ENCODE measurements around the gene C16orf96. TPM values are rescaled to one million over a fixed set of nuclear protein-coding genes. Genes with fewer than 3 reads are reported as not detected.

The C16orf96 gene
- total RNA-seq, 1 donor from 2014 or later = 0.54 TPM

DNA sequence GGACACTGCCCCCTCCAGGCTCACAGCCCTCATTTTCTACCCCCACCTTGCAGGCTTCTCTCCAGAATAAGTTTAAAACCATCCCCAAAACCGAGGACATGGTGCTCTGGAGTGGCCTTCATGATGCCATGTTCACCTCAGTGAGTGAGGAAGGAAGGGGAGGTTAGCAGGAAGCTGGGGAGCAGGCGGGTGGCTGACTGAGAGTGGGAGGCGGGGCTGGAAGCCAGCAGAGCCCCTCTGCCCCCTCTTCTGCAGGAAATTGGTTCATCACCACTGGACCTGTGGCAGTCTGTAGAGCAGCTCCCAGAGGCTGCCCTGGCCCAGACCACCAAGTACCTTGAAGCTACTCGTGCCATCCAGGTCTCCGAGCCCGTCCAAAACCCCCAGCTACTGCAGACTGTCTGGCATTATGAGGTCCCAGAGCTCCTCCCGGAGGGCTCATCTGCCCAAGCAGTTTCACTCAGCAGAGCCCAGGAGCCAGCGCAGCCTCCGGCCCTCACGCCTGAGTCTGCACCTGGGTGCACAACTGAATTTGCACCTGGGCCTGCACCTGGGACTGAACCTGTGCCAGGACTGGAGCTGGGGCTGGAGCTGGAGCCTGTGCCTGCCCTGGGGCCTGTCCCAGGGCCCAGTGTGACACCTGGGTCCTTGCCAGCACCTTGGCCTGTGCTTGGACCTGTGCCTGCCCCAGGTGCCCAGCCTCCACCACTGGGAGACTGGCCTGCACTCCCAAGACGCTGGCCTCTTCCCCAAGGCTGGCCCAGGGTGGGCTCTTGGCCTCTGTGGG, 19.0 kb downstream of the C16orf96 start:
- Mint-ChIP-seq H3K36me3 (ENCODE audit: low read depth, unreplicated experiment) (no peaks in the 10 kb centered on the region), H3K27me3 (ENCODE audit: unreplicated experiment) (peaks cover 2% of the 10 kb centered on the region), H3K4me1 (ENCODE audit: unreplicated experiment) (no peaks in the 10 kb centered on the region), H3K9me3 (ENCODE audit: unreplicated experiment) (no peaks in the 10 kb centered on the region), H3K4me3 (ENCODE audit: unreplicated experiment) (no peak overlapping the region), H3K27ac (ENCODE audit: unreplicated experiment) (no peak overlapping the region)
- DNase-seq (ENCODE audit: low spot score) = peak; percentile 12
- no peak for TF ChIP-seq CTCF (IDR thresholded peaks at IDR 0.05; ENCODE audit: unreplicated experiment)

GRCh38 chr16:4576008-4576407, 19.9 kb downstream of the C16orf96 start:
- Mint-ChIP-seq H3K9me3 (ENCODE audit: unreplicated experiment) (no peaks in the 10 kb centered on the region), H3K36me3 (ENCODE audit: low read depth, unreplicated experiment) (no peaks in the 10 kb centered on the region), H3K27ac (ENCODE audit: unreplicated experiment) (no peak overlapping the region), H3K4me1 (ENCODE audit: unreplicated experiment) (no peaks in the 10 kb centered on the region), H3K4me3 (ENCODE audit: unreplicated experiment) (no peak overlapping the region), H3K27me3 (ENCODE audit: unreplicated experiment) (peaks cover 2% of the 10 kb centered on the region)
- TF ChIP-seq CTCF (IDR thresholded peaks at IDR 0.05; ENCODE audit: unreplicated experiment) = no peak
- no peak for DNase-seq (ENCODE audit: low spot score)

GRCh38 chr16:4578961-4579530, 22.9 kb downstream of the C16orf96 start:
- DNase-seq (ENCODE audit: low spot score) = no peak
- no peak overlapping the region for H3K27ac Mint-ChIP-seq (ENCODE audit: unreplicated experiment)
- H3K27me3 Mint-ChIP-seq (ENCODE audit: unreplicated experiment) = peaks cover 2% of the 10 kb centered on the region
- H3K9me3 Mint-ChIP-seq (ENCODE audit: unreplicated experiment) = no peaks in the 10 kb centered on the region
- no peaks in the 10 kb centered on the region for H3K4me1 Mint-ChIP-seq (ENCODE audit: unreplicated experiment)
- TF ChIP-seq CTCF (IDR thresholded peaks at IDR 0.05; ENCODE audit: unreplicated experiment) = no peak
- no peak overlapping the region for H3K4me3 Mint-ChIP-seq (ENCODE audit: unreplicated experiment)
- H3K36me3 Mint-ChIP-seq (ENCODE audit: low read depth, unreplicated experiment) = no peaks in the 10 kb centered on the region

- Mint-ChIP-seq H3K4me3 (ENCODE audit: unreplicated experiment) (no peak overlapping the region), H3K27ac (ENCODE audit: unreplicated experiment) (no peak overlapping the region), H3K9me3 (ENCODE audit: unreplicated experiment) (no peaks in the 10 kb centered on the region), H3K36me3 (ENCODE audit: low read depth, unreplicated experiment) (no peaks in the 10 kb centered on the region), H3K27me3 (ENCODE audit: unreplicated experiment) (no peaks in the 10 kb centered on the region), H3K4me1 (ENCODE audit: unreplicated experiment) (no peaks in the 10 kb centered on the region)
- no peak for DNase-seq (ENCODE audit: low spot score)
- no peak for TF ChIP-seq CTCF (IDR thresholded peaks at IDR 0.05; ENCODE audit: unreplicated experiment)
Observed at GRCh38 chr16:4580250-4580649, 24.1 kb downstream of the C16orf96 start.

GRCh38 chr16:4583906-4584305, 27.8 kb downstream of the C16orf96 start:
- no peak overlapping the region for H3K4me3 Mint-ChIP-seq (ENCODE audit: unreplicated experiment)
- no peak for TF ChIP-seq CTCF (IDR thresholded peaks at IDR 0.05; ENCODE audit: unreplicated experiment)
- H3K9me3 Mint-ChIP-seq (ENCODE audit: unreplicated experiment) = no peaks in the 10 kb centered on the region
- H3K4me1 Mint-ChIP-seq (ENCODE audit: unreplicated experiment) = peaks cover 9% of the 10 kb centered on the region
- peaks cover 2% of the 10 kb centered on the region for H3K27me3 Mint-ChIP-seq (ENCODE audit: unreplicated experiment)
- no peak overlapping the region for H3K27ac Mint-ChIP-seq (ENCODE audit: unreplicated experiment)
- no peak for DNase-seq (ENCODE audit: low spot score)
- no peaks in the 10 kb centered on the region for H3K36me3 Mint-ChIP-seq (ENCODE audit: low read depth, unreplicated experiment)

All from endothelial cell (in vitro differentiated cells).